Neural cell (in vitro differentiated cells): ENCODE measurements around the gene ORM2. TPM values are rescaled to one million over a fixed set of nuclear protein-coding genes. Genes with fewer than 3 reads are reported as not detected.

ENCODE experiments used
- H2AFZ ChIP-seq: fragments of 200-600, 300-800 bp; sonication (generic), shearing (Covaris generic); 2 replicates; pipeline ENCODE4 v1.6.0; 2014; ENCODE audit warnings: low read depth, mild to moderate bottlenecking, antibody characterized with exemption, low read length, moderate library complexity
- H3F3A ChIP-seq: fragments of 200-600 bp; shearing (Covaris generic); 2 replicates; pipeline ENCODE4 v1.6.1; 2016; ENCODE audit warnings: mild to moderate bottlenecking, moderate library complexity, mixed read lengths, antibody characterized with exemption, low read length; ENCODE audit not compliant: insufficient read depth, poor library complexity, severe bottlenecking
- H3K27ac ChIP-seq: fragments of 200-600, 300-800 bp; sonication (generic), shearing (Covaris generic); 2 replicates; pipeline ENCODE4 v1.5.1; 2014; ENCODE audit warnings: mild to moderate bottlenecking, low read length, moderate library complexity
- H3K27me3 ChIP-seq: fragments of 300-800, 200-600 bp; sonication (generic), shearing (Covaris generic); 2 replicates; pipeline ENCODE4 v1.6.0; 2014; ENCODE audit warnings: mild to moderate bottlenecking, low read depth, low read length, moderate library complexity; ENCODE audit not compliant: insufficient read depth
- H3K36me3 ChIP-seq: fragments of 300-800, 200-600 bp; sonication (generic), shearing (Covaris generic); 2 replicates; pipeline ENCODE4 v1.5.1; 2014; ENCODE audit warnings: mild to moderate bottlenecking, antibody characterized with exemption, low read length, moderate library complexity; ENCODE audit not compliant: insufficient read depth
- H3K4me2 ChIP-seq: fragments of 300-800, 200-600 bp; sonication (generic), shearing (Covaris generic); 2 replicates; pipeline ENCODE4 v1.6.0; 2014; ENCODE audit warnings: mild to moderate bottlenecking, low read length
- H3K4me3 ChIP-seq: fragments of 300-800, 200-600 bp; sonication (generic), shearing (Covaris generic); 2 replicates; pipeline ENCODE4 v1.5.1; 2014; ENCODE audit warnings: mild to moderate bottlenecking, low read length, moderate library complexity
- H3K79me2 ChIP-seq: fragments of 200-600 bp; shearing (Covaris generic); replicated peaks from 2 replicates; pipeline ENCODE4 v1.6.0; 2014; ENCODE audit warnings: mild to moderate bottlenecking, low read length, moderate library complexity; ENCODE audit not compliant: insufficient read depth
- H3K9ac ChIP-seq: fragments of 300-800, 200-600 bp; sonication (generic), shearing (Covaris generic); 2 replicates; pipeline ENCODE4 v1.6.1; 2016; ENCODE audit warnings: mild to moderate bottlenecking, low read length, mixed read lengths
- H3K9me2 ChIP-seq: fragments of 200-600 bp; shearing (Covaris generic); 2 replicates; pipeline ENCODE4 v1.6.1; 2016; ENCODE audit warnings: mild to moderate bottlenecking, low read length, mixed read lengths; ENCODE audit not compliant: insufficient read depth
- H3K9me3 ChIP-seq: fragments of 200-600, 300-800 bp; sonication (generic), shearing (Covaris generic); 2 replicates; pipeline ENCODE4 v1.6.1; 2016; ENCODE audit warnings: mild to moderate bottlenecking, mixed run types, low read length, moderate library complexity, mixed read lengths
- H4K20me1 ChIP-seq: fragments of 200-600 bp; shearing (Covaris generic); 2 replicates; pipeline ENCODE4 v1.6.1; 2016; ENCODE audit warnings: mild to moderate bottlenecking, mixed run types; ENCODE audit not compliant: insufficient read depth
- CTCF ChIP-seq: fragments of 450-650 bp; IDR thresholded peaks from 2 replicates; pipeline ENCODE4 v1.5.1; 2014; ENCODE audit warnings: antibody characterized with exemption, mild to moderate bottlenecking, moderate library complexity; ENCODE audit not compliant: poor library complexity, severe bottlenecking
- EP300 ChIP-seq: fragments of 450-650 bp; conservative IDR thresholded peaks from 2 replicates; pipeline ENCODE4 v1.6.1; 2014; ENCODE audit warnings: antibody characterized with exemption, mild to moderate bottlenecking, moderate library complexity; ENCODE audit not compliant: poor library complexity, severe bottlenecking
- EZH2 ChIP-seq: fragments of 200-600, 300-800 bp; shearing (Covaris generic), sonication (generic); IDR thresholded peaks from 2 replicates; pipeline ENCODE4 v1.6.1; 2014; ENCODE audit warnings: antibody characterized with exemption, low read length, borderline replicate concordance, mild to moderate bottlenecking; ENCODE audit not compliant: insufficient read depth, poor library complexity, severe bottlenecking
- MXI1 ChIP-seq: fragments of 450-650 bp; conservative IDR thresholded peaks from 2 replicates; pipeline ENCODE4 v1.6.1; 2014; ENCODE audit warnings: antibody characterized with exemption, mild to moderate bottlenecking; ENCODE audit not compliant: poor library complexity, severe bottlenecking
- POLR2AphosphoS5 ChIP-seq: IDR thresholded peaks from 2 replicates; pipeline ENCODE4 v1.6.1; 2012
- RAD21 ChIP-seq: fragments of 450-650 bp; conservative IDR thresholded peaks from 2 replicates; pipeline ENCODE4 v1.6.1; 2014; ENCODE audit warnings: antibody characterized with exemption, mild to moderate bottlenecking, moderate library complexity
- REST ChIP-seq: IDR thresholded peaks from 2 replicates; pipeline ENCODE4 v1.6.1; 2012; ENCODE audit warnings: borderline replicate concordance
- SMC3 ChIP-seq: fragments of 450-650 bp; conservative IDR thresholded peaks from 2 replicates; pipeline ENCODE4 v1.6.1; 2014; ENCODE audit warnings: antibody characterized with exemption, mild to moderate bottlenecking, moderate library complexity; ENCODE audit not compliant: poor library complexity
- TAF1 ChIP-seq: IDR thresholded peaks from 2 replicates; pipeline ENCODE4 v1.6.1; 2012; ENCODE audit warnings: low read depth
- polyA plus RNA-seq: library from polyadenylated mRNA; depleted of rRNA; stranded (reverse); fragments of >200 nt; gene quantifications from 2 replicates; pipeline ENCODE4 v1.2.3, GENCODE V29; 2014

ORM2 gene
- polyA plus RNA-seq, 1 donor from 2014 or later: not detected

GRCh38 chr9:114334490-114334889 is 4.8 kb downstream of the ORM2 start:
- Histone ChIP-seq H3K79me2 (no peaks in the 10 kb centered on the region), H3F3A (no peaks in the 10 kb centered on the region), H4K20me1 (no peaks in the 10 kb centered on the region), H3K27me3 (no peaks in the 10 kb centered on the region), H3K36me3 (no peaks in the 10 kb centered on the region), H3K9ac (no peak overlapping the region), H3K9me2 (no peaks in the 10 kb centered on the region), H3K9me3 (no peaks in the 10 kb centered on the region), H3K27ac (no peak overlapping the region), H3K4me2 (no peak overlapping the region), H2AFZ (no peak overlapping the region), H3K4me3 (no peak overlapping the region)
- TF ChIP-seq RAD21 (no peak), REST (no peak), POLR2AphosphoS5 (no peak), CTCF (no peak), EP300 (no peak), SMC3 (no peak), MXI1 (no peak), EZH2 (no peak), TAF1 (no peak)

- H3K36me3 ChIP-seq: no peaks in the 10 kb centered on the region
- no peak overlapping the region for H3K9ac ChIP-seq
- H3K4me2 ChIP-seq: no peak overlapping the region
- H3K27ac ChIP-seq: no peak overlapping the region
- H3K4me3 ChIP-seq: no peak overlapping the region
- no peak overlapping the region for H2AFZ ChIP-seq
- no peaks in the 10 kb centered on the region for H3K79me2 ChIP-seq
- H3K27me3 ChIP-seq: no peaks in the 10 kb centered on the region
- H3K9me3 ChIP-seq: no peaks in the 10 kb centered on the region
- H3K9me2 ChIP-seq: no peaks in the 10 kb centered on the region
- H4K20me1 ChIP-seq: no peaks in the 10 kb centered on the region
- H3F3A ChIP-seq: no peaks in the 10 kb centered on the region
- TF ChIP-seq CTCF (no peak), EZH2 (no peak), POLR2AphosphoS5 (no peak), MXI1 (no peak), REST (no peak), EP300 (no peak)
Observed at GRCh38 chr9:114335745-114336144, 6.1 kb downstream of the ORM2 start.
